DOHH2 (cell line): ENCODE measurements around the gene APBA2.

Experiments
- EZH2phosphoT487 ChIP-seq: fragments of 200-600 bp; sonication (generic); IDR thresholded peaks from 2 replicates; pipeline ENCODE4 v1.6.1; 2017; ENCODE audit warnings: borderline replicate concordance, mild to moderate bottlenecking, antibody characterized with exemption, low read length, moderate library complexity, mixed read lengths
- TF ChIP-seq, protein P1 (sequence below): fragments of 200-600 bp; sonication (generic); IDR thresholded peaks from one replicate; pipeline ENCODE4 v1.5.1; 2014; ENCODE audit warnings: antibody characterized with exemption, mild to moderate bottlenecking, low read depth, low read length; ENCODE audit not compliant: poor library complexity, severe bottlenecking

DNA sequence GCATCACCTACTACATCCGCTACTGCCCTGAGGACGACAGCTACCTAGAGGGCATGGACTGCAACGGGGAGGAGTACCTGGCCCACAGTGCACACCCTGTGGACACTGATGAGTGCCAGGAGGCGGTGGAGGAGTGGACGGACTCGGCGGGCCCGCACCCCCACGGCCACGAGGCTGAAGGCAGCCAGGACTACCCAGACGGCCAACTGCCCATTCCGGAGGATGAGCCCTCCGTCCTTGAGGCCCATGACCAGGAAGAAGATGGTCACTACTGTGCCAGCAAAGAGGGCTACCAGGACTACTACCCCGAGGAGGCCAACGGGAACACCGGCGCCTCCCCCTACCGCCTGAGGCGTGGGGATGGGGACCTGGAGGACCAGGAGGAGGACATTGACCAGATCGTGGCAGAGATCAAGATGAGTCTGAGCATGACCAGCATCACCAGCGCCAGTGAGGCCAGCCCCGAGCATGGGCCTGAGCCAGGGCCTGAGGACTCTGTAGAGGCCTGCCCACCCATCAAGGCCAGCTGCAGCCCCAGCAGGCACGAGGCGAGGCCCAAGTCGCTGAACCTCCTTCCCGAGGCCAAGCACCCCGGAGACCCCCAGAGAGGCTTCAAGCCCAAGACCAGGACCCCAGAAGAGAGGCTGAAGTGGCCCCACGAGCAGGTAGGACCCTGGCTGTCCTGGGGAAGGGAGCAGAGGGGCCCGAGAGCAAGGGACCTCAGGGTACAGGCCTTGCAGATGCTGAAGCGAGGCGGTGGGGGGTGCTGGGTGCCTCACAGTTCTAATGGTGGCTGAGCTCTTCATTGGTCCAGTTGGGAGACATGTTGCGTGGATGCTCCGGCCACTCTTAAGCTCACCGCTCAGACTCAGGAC, 168.6 kb downstream of the APBA2 start:
- TF ChIP-seq, protein P1, sequence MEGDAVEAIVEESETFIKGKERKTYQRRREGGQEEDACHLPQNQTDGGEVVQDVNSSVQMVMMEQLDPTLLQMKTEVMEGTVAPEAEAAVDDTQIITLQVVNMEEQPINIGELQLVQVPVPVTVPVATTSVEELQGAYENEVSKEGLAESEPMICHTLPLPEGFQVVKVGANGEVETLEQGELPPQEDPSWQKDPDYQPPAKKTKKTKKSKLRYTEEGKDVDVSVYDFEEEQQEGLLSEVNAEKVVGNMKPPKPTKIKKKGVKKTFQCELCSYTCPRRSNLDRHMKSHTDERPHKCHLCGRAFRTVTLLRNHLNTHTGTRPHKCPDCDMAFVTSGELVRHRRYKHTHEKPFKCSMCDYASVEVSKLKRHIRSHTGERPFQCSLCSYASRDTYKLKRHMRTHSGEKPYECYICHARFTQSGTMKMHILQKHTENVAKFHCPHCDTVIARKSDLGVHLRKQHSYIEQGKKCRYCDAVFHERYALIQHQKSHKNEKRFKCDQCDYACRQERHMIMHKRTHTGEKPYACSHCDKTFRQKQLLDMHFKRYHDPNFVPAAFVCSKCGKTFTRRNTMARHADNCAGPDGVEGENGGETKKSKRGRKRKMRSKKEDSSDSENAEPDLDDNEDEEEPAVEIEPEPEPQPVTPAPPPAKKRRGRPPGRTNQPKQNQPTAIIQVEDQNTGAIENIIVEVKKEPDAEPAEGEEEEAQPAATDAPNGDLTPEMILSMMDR: no peak
- no peak for TF ChIP-seq EZH2phosphoT487
